ENCODE data around the gene TFF2. TPM values are rescaled to one million over a fixed set of nuclear protein-coding genes. Genes with fewer than 3 reads are reported as not detected.

TFF2 gene
- total RNA-seq, 2 experiments from 2014 or later = not detected

- DNase-seq (peak; percentile 74 to 93 (median 82)), ATAC-seq (ENCODE audit: poor library complexity) (peak; percentile 100)
- peaks cover 8% of the 10 kb centered on the region for H3K4me1 Mint-ChIP-seq (ENCODE audit: low read depth)
- H3K27me3 Mint-ChIP-seq = no peaks in the 10 kb centered on the region
- no peaks in the 10 kb centered on the region for H3K9me3 Mint-ChIP-seq
- peaks cover 0 to 3% of the 10 kb centered on the region in 2 experiments for H3K27me3 ChIP-seq (ENCODE audit: control insufficient read depth in 1 of 2, insufficient read depth in 2 of 2, low read length in 2 of 2)
- peak; percentile 87 for TF ChIP-seq CTCF (IDR thresholded peaks at IDR 0.05)
- POLR2A ChIA-PET = interaction anchor here (0.8 to 2.2 kb wide), 3 partner anchors 66 to 111 kb away, joined by 3 to 11 read pairs (median 3); partner anchors contain the start of gene UBASH3A
- peak overlapping the region; percentile 28 for H3K27ac Mint-ChIP-seq
- no peaks in the 10 kb centered on the region for H3K36me3 ChIP-seq (ENCODE audit: insufficient read depth, low read length)
- no peaks in the 10 kb centered on the region for H3K9me3 ChIP-seq (ENCODE audit: control insufficient read depth in 1 of 2, insufficient read depth in 1 of 2, low read length in 2 of 2)
- no peaks in the 10 kb centered on the region for H3K36me3 Mint-ChIP-seq (ENCODE audit: low read depth)
- intact Hi-C loops (cut with DNase I, micrococcal nuclease) = loop anchor here (1.0 to 10.0 kb wide), 5 partner anchors 64 to 197 kb away; partner anchors contain the start of genes SLC37A1 (in 1 of the 2) and UBASH3A (in 1 of the 2)
- no peak overlapping the region for H3K27ac ChIP-seq (ENCODE audit: low read depth in 1 of 2, low read length in 2 of 2)
- H3K4me3 Mint-ChIP-seq = no peak overlapping the region
- CTCF ChIA-PET = interaction anchor here (0.5 to 2.5 kb wide), 15 partner anchors 28 to 244 kb away, joined by 3 to 9 read pairs (median 4); no protein-coding TSS in a partner anchor
- no peak overlapping the region for H3K4me3 ChIP-seq (ENCODE audit: low read length)
- H3K4me1 ChIP-seq (ENCODE audit: insufficient read depth, low read length) = peaks cover 9% of the 10 kb centered on the region
Measured at GRCh38 chr21:42337830-42338728, 12.7 kb downstream of the TFF2 start.

GRCh38 chr21:42337276-42337675 lies 13.5 kb downstream of the TFF2 start:
- H3K9me3 Mint-ChIP-seq = no peaks in the 10 kb centered on the region
- H3K27me3 Mint-ChIP-seq = no peaks in the 10 kb centered on the region
- H3K27ac Mint-ChIP-seq = no peak overlapping the region
- no peak overlapping the region for H3K4me3 ChIP-seq (ENCODE audit: low read length)
- POLR2A ChIA-PET = interaction anchor here (0.8 to 2.2 kb wide), 3 partner anchors 67 to 112 kb away, joined by 3 to 11 read pairs (median 3); partner anchors contain the start of gene UBASH3A
- H3K36me3 ChIP-seq (ENCODE audit: insufficient read depth, low read length) = no peaks in the 10 kb centered on the region
- no peak for TF ChIP-seq CTCF (IDR thresholded peaks at IDR 0.05)
- CTCF ChIA-PET = interaction anchor here (0.6 to 2.5 kb wide), 11 partner anchors 27 to 229 kb away, joined by 3 to 9 read pairs (median 4); no protein-coding TSS in a partner anchor
- H3K27ac ChIP-seq (ENCODE audit: low read depth in 1 of 2, low read length in 2 of 2) = no peak overlapping the region
- H3K36me3 Mint-ChIP-seq (ENCODE audit: low read depth) = no peaks in the 10 kb centered on the region
- H3K27me3 ChIP-seq (ENCODE audit: control insufficient read depth in 1 of 2, insufficient read depth in 2 of 2, low read length in 2 of 2) = peaks cover 0 to 4% of the 10 kb centered on the region in 2 experiments
- ATAC-seq (ENCODE audit: poor library complexity) (no peak), DNase-seq (no peak)
- intact Hi-C loops (cut with DNase I, micrococcal nuclease) = loop anchor here (2.0 to 10.0 kb wide), 3 partner anchors 65 to 198 kb away; partner anchors contain the start of genes SLC37A1 (in 1 of the 2) and UBASH3A (in 1 of the 2)
- H3K4me1 Mint-ChIP-seq (ENCODE audit: low read depth) = peaks cover 8% of the 10 kb centered on the region
- peaks cover 0 to 5% of the 10 kb centered on the region in 2 experiments for H3K9me3 ChIP-seq (ENCODE audit: control insufficient read depth in 1 of 2, insufficient read depth in 1 of 2, low read length in 2 of 2)
- H3K4me3 Mint-ChIP-seq = no peak overlapping the region
- peaks cover 9% of the 10 kb centered on the region for H3K4me1 ChIP-seq (ENCODE audit: insufficient read depth, low read length)

GRCh38 chr21:42336054-42336453 lies 14.7 kb downstream of the TFF2 start:
- H3K4me3 ChIP-seq (ENCODE audit: low read length) = no peak overlapping the region
- POLR2A ChIA-PET = no interaction called here
- Mint-ChIP-seq H3K9me3 (peaks cover 5% of the 10 kb centered on the region), H3K36me3 (ENCODE audit: low read depth) (peaks cover 3% of the 10 kb centered on the region), H3K4me1 (ENCODE audit: low read depth) (peaks cover 8% of the 10 kb centered on the region), H3K27me3 (no peaks in the 10 kb centered on the region), H3K27ac (no peak overlapping the region), H3K4me3 (no peak overlapping the region)
- CTCF ChIA-PET = interaction anchor here (0.6 to 2.5 kb wide), 5 partner anchors 26 to 228 kb away, joined by 3 to 6 read pairs (median 3); no protein-coding TSS in a partner anchor
- peaks cover 9% of the 10 kb centered on the region for H3K4me1 ChIP-seq (ENCODE audit: insufficient read depth, low read length)
- H3K27ac ChIP-seq (ENCODE audit: low read depth in 1 of 2, low read length in 2 of 2) = no peak overlapping the region
- intact Hi-C loops (cut with DNase I, micrococcal nuclease) = loop anchor here (2.0 to 10.0 kb wide), 3 partner anchors 66 to 199 kb away; partner anchors contain the start of genes SLC37A1 (in 1 of the 2) and UBASH3A (in 1 of the 2)
- ATAC-seq (ENCODE audit: poor library complexity) (no peak), DNase-seq (no peak)
- peaks cover 0 to 4% of the 10 kb centered on the region in 2 experiments for H3K27me3 ChIP-seq (ENCODE audit: control insufficient read depth in 1 of 2, insufficient read depth in 2 of 2, low read length in 2 of 2)
- TF ChIP-seq CTCF (IDR thresholded peaks at IDR 0.05) = no peak
- H3K9me3 ChIP-seq (ENCODE audit: control insufficient read depth in 1 of 2, insufficient read depth in 1 of 2, low read length in 2 of 2) = peaks cover 6 to 7% of the 10 kb centered on the region in 2 experiments
- no peaks in the 10 kb centered on the region for H3K36me3 ChIP-seq (ENCODE audit: insufficient read depth, low read length)

Measured in CD4-positive, alpha-beta T cell (primary cell).